HepG2 (cell line): ENCODE measurements around the gene ADAMTS14. TPM values are rescaled to one million over a fixed set of nuclear protein-coding genes. Genes with fewer than 3 reads are reported as not detected.

Experiments
- ATAC-seq: fragments of 200-7000 bp; cut with Tn5 transposase; 3 replicates; pipeline ENCODE4 v1.9.1; 2020; ENCODE audit warnings: mild to moderate bottlenecking, moderate library complexity
- BruUV-seq: library from RNA; stranded (reverse); fragments of 400-500 nt; replicated peaks from 2 replicates; lab custom pipeline; 2021; lab: Mats Ljungman, UMichigan
- CTCF ChIA-PET: fragments of 300-600 bp; formaldehyde crosslinking; extraction: SDS; loops from one replicate; lab custom pipeline; 2021; ENCODE audit warnings: low total read pairs, inconsistent platforms, low intra/inter-chr PET ratio; lab: Yijun Ruan, JAX
- POLR2A ChIA-PET: fragments of 350-600 bp; sonication (Branson Sonifier 250); formaldehyde crosslinking; loops from one replicate; lab custom pipeline; 2020; ENCODE audit warnings: antibody characterized with exemption, inconsistent platforms; lab: Yijun Ruan, JAX
- DNase-seq: peaks from one replicate; pipeline ENCODE4 v3.0.0-alpha.2; 2015; ENCODE audit warnings: low spot score
- FAIRE-seq: peaks from 3 replicates; lab custom pipeline; 2011; peaks lifted over from hg19 to GRCh38; lab: Jason Lieb, UNC
- H2AFZ ChIP-seq: one replicate; pipeline ENCODE4 v1.6.1; 2011; ENCODE audit warnings: low read length, inconsistent platforms
- H3K27ac ChIP-seq: fragments of 300-600 bp; 3 replicates; pipeline ENCODE4 v1.8.0; 2011; ENCODE audit warnings: mixed run types, mild to moderate bottlenecking, mixed read lengths, low read length, inconsistent platforms; ENCODE audit not compliant: insufficient read depth; ENCODE audit errors: extremely low read length
- H3K27me3 ChIP-seq, 2 experiments: fragments of 200-600 bp in 1 of 2; 2 replicates in 1 of 2; 3 replicates in 1 of 2; pipeline versions ENCODE4 v1.6.0 to v1.8.0; 2011; ENCODE audit warnings: low read length in 2 of 2, mild to moderate bottlenecking in 2 of 2, moderate library complexity in 2 of 2, inconsistent platforms in 1 of 2; ENCODE audit not compliant: insufficient read depth in 2 of 2, control insufficient read depth in 1 of 2
- H3K36me3 ChIP-seq, 2 experiments: fragments of 200-600 bp in 1 of 2; replicated peaks in 1 of 2; 2 replicates in 1 of 2; 3 replicates in 1 of 2; pipeline versions ENCODE4 v1.5.1 to v1.8.0; 2011; ENCODE audit warnings: low read length in 2 of 2, inconsistent platforms in 1 of 2; ENCODE audit not compliant: insufficient read depth in 2 of 2, control insufficient read depth in 1 of 2
- H3K4me1 ChIP-seq: 2 replicates; pipeline ENCODE4 v1.5.1; 2012; ENCODE audit warnings: low read length, inconsistent platforms; ENCODE audit not compliant: insufficient read depth
- H3K4me2 ChIP-seq: 2 replicates; pipeline ENCODE4 v1.6.0; 2011; ENCODE audit warnings: low read depth, low read length, inconsistent platforms
- H3K4me3 ChIP-seq, 3 experiments: fragments of 200-600 bp in 1 of 3; sonication (generic), shearing (Covaris generic) in 1 of 3; replicated peaks in 1 of 3; 2 replicates each; pipeline ENCODE4 v1.5.1; 2011 to 2016; ENCODE audit warnings: low read length in 3 of 3, inconsistent platforms in 2 of 3, low read depth in 2 of 3, mild to moderate bottlenecking in 2 of 3, control low read depth in 1 of 3, mixed read lengths in 1 of 3; ENCODE audit not compliant: insufficient read depth in 1 of 3
- H3K79me2 ChIP-seq: one replicate; pipeline ENCODE4 v1.6.1; 2011; ENCODE audit warnings: low read length, inconsistent platforms; ENCODE audit not compliant: insufficient read depth
- H3K9ac ChIP-seq: 2 replicates; pipeline ENCODE4 v1.6.0; 2011; ENCODE audit warnings: mild to moderate bottlenecking, low read depth, low read length, inconsistent platforms; ENCODE audit not compliant: insufficient read depth
- H3K9me3 ChIP-seq: 2 replicates; pipeline ENCODE4 v1.5.1; 2012; ENCODE audit warnings: mild to moderate bottlenecking, low read length
- H4K20me1 ChIP-seq: 2 replicates; pipeline ENCODE4 v1.6.0; 2011; ENCODE audit warnings: inconsistent platforms, mild to moderate bottlenecking, low read length, moderate library complexity; ENCODE audit not compliant: insufficient read depth
- FOSL2 ChIP-seq: sonication (generic); formaldehyde crosslinking; IDR thresholded peaks from 2 replicates; pipeline ENCODE4 v1.4.0; 2020; ENCODE audit warnings: missing genetic modification reagents
- JUN ChIP-seq: sonication (generic); formaldehyde crosslinking; IDR thresholded peaks from 2 replicates; pipeline ENCODE4 v1.4.0; 2020; ENCODE audit warnings: mild to moderate bottlenecking, missing genetic modification reagents
- MAZ ChIP-seq, 2 experiments: sonication (generic) in 1 of 2; formaldehyde crosslinking in 1 of 2; IDR thresholded peaks; 2 replicates each; pipeline versions ENCODE4 v1.5.0 to v1.6.1; 2012 to 2020; ENCODE audit warnings: low read depth in 2 of 2, mild to moderate bottlenecking in 2 of 2, borderline replicate concordance in 1 of 2, improper control_type of control experiment in 1 of 2, low read length in 1 of 2, missing genetic modification reagents in 1 of 2, moderate library complexity in 1 of 2
- TCF12 ChIP-seq, 2 experiments: fragments of 450-650 bp in 1 of 2; sonication (generic) in 1 of 2; formaldehyde crosslinking in 1 of 2; IDR thresholded peaks; 2 replicates each; pipeline versions ENCODE4 v1.6.1 to v1.8.0; 2017 to 2022; ENCODE audit warnings: antibody characterized with exemption in 1 of 2, mild to moderate bottlenecking in 1 of 2, missing genetic modification reagents in 1 of 2, moderate library complexity in 1 of 2
- ZFAT ChIP-seq: sonication (generic); formaldehyde crosslinking; conservative IDR thresholded peaks from 2 replicates; pipeline ENCODE4 v1.8.1; 2023; ENCODE audit warnings: missing genetic modification reagents, inconsistent platforms
- ZFP82 ChIP-seq: sonication (generic); formaldehyde crosslinking; IDR thresholded peaks from 2 replicates; pipeline ENCODE4 v1.5.1; 2020; ENCODE audit warnings: mild to moderate bottlenecking, missing genetic modification reagents, borderline replicate concordance
- ZNF678 ChIP-seq: sonication (generic); formaldehyde crosslinking; IDR thresholded peaks from 2 replicates; pipeline ENCODE4 v1.4.0; 2020; ENCODE audit warnings: mild to moderate bottlenecking, missing genetic modification reagents
- ZNF768 ChIP-seq: sonication (generic); formaldehyde crosslinking; IDR thresholded peaks from 2 replicates; pipeline ENCODE4 v1.4.0; 2020; ENCODE audit warnings: missing genetic modification reagents
- WGBS: methylation state at CpG from one replicate; pipeline ENCODE4 v1.1.6; 2017; ENCODE audit warnings: low lambda C conversion rate; 5-methylcytosine and 5-hydroxymethylcytosine counted together
- in situ Hi-C: cut with HindIII; loops from 2 replicates; pipeline ENCODE4 v1.10.0; 2017; ENCODE audit warnings: low pct_unique_long_range_greater_than_20kb; ENCODE audit not compliant: extremely low pct_ligation_motif_present
- intact Hi-C: fragments of 100-400 bp; cut with micrococcal nuclease; formaldehyde crosslinking; loops from one replicate; pipeline ENCODE4 v1.10.0; 2022; ENCODE audit not compliant: unreplicated experiment
- polyA plus RNA-seq, 8 experiments: library from polyadenylated mRNA; depleted of rRNA in 3 of 8; stranded (reverse) in 7 of 8; unstranded in 1 of 8; fragments of >200 nt; fragmentation: Illumina TruSeq in 4 of 8; extraction: Trizol in 4 of 8; gene quantifications; 2 replicates each; pipeline versions ENCODE4 v1.2.1 to v1.2.3, GENCODE V29; 2011 to 2016; ENCODE audit warnings: low read depth in 4 of 8, missing spikeins in 1 of 8, mixed read lengths in 1 of 8; ENCODE audit not compliant: insufficient read depth in 1 of 8
- total RNA-seq, 5 experiments: library from RNA; depleted of rRNA; stranded (reverse); fragments of >200 nt; fragmentation: Illumina TruSeq; extraction: Trizol; gene quantifications; 2 replicates each; pipeline ENCODE4 v1.2.3, GENCODE V29; 2016; ENCODE audit warnings: low read depth in 1 of 5
- TF ChIP-seq, protein P1 (sequence below): sonication (generic); formaldehyde crosslinking; IDR thresholded peaks from 2 replicates; pipeline ENCODE4 v1.4.0; 2020; ENCODE audit warnings: missing genetic modification reagents

Gene ADAMTS14
- total and polyA plus RNA-seq, 2 of the 13 experiments (the other 11 are each of a cell fraction or from before 2014, with no cell fraction given), result 0.04 to 0.07 TPM

DNA sequence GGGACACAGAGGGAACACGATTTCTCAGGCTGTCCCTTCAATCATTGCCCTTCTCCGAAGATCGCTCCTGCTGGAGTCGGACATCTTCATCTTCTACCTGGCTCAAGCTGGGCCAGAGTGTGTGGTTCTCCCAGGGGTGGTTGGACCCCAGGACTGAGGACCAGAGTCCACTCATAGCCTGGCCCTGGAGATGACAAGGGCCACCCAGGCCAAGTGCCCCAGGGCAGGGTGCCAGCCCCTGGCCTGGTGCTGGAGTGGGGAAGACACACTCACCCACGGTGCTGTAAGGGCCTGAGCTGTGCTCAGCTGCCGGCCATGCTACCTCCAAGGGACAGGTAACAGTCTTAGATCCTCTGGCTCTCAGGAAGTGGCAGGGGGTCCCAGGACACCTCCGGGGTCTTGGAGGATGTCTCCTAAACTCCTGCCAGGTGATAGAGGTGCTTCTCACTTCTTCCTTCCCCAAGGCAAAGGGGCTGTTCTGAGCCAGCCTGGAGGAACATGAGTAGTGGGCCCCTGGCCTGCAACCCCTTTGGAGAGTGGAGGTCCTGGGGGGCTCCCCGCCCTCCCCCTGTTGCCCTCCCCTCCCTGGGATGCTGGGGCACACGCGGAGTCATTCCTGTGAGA is 89.5 kb downstream of the ADAMTS14 start:
- in situ Hi-C loops (loop anchor here (5.0 kb wide), 1 partner anchor 215 kb away; no protein-coding TSS in a partner anchor), intact Hi-C loops (loop anchor here (5.0 kb wide), 1 partner anchor 115 kb away; no protein-coding TSS in a partner anchor)
- TF ChIP-seq JUN (CRISPR knock-in tag) (no peak), ZFP82 (no peak), MAZ (IDR thresholded peaks at IDR 0.05; ENCODE audit: borderline replicate concordance, low read depth, low read length) (no peak), MAZ (CRISPR knock-in tag; IDR thresholded peaks at IDR 0.05; ENCODE audit: low read depth) (no peak), ZNF768 (CRISPR knock-in tag) (no peak), FOSL2 (no peak), ZNF678 (CRISPR knock-in tag) (no peak), TCF12 (IDR thresholded peaks at IDR 0.05) (no peak), TCF12 (CRISPR knock-in tag; IDR thresholded peaks at IDR 0.05) (no peak), ZFAT (CRISPR knock-in tag) (no peak)
- TF ChIP-seq, protein P1, sequence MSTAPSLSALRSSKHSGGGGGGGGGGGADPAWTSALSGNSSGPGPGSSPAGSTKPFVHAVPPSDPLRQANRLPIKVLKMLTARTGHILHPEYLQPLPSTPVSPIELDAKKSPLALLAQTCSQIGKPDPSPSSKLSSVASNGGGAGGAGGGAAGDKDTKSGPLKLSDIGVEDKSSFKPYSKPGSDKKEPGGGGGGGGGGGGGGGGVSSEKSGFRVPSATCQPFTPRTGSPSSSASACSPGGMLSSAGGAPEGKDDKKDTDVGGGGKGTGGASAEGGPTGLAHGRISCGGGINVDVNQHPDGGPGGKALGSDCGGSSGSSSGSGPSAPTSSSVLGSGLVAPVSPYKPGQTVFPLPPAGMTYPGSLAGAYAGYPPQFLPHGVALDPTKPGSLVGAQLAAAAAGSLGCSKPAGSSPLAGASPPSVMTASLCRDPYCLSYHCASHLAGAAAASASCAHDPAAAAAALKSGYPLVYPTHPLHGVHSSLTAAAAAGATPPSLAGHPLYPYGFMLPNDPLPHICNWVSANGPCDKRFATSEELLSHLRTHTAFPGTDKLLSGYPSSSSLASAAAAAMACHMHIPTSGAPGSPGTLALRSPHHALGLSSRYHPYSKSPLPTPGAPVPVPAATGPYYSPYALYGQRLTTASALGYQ (CRISPR knock-in tag), result no peak
- Histone ChIP-seq H3K27me3 (no peaks in the 10 kb centered on the region), H3K4me2 (no peak overlapping the region), H3K9me3 (peaks cover 11% of the 10 kb centered on the region), H3K27ac (no peak overlapping the region), H3K4me1 (peaks cover 6% of the 10 kb centered on the region; the same call in 1 of the 2 replicates), H4K20me1 (no peaks in the 10 kb centered on the region), H3K79me2 (no peaks in the 10 kb centered on the region), H3K36me3 (no peaks in the 10 kb centered on the region), H3K9ac (no peak overlapping the region), H2AFZ (no peak overlapping the region), H3K4me3 (no peak overlapping the region)
- CTCF ChIA-PET, result no interaction called here
- ATAC-seq (no peak; the same call in 2 of the 3 replicates), DNase-seq (no peak), FAIRE-seq (no peak)
- WGBS, result 49% methylated on average over 8 of the region's 10 CpGs
- BruUV-seq, result no TSS peak
- POLR2A ChIA-PET, result no interaction called here
